Erythroblast (primary cell): ENCODE data around the gene CDK2AP2.

Source experiments
- GATA1 ChIP-seq: IDR thresholded peaks from 2 replicates; pipeline ENCODE4 v1.6.1; 2011; ENCODE audit warnings: low read depth, mild to moderate bottlenecking, control low read depth, low read length, moderate library complexity
- POLR2A ChIP-seq: IDR thresholded peaks from 2 replicates; pipeline ENCODE4 v1.6.1; 2011; ENCODE audit warnings: mild to moderate bottlenecking, low read length

GRCh38 chr11:67538823-67539505 lies 31.0 kb upstream of the CDK2AP2 start:
- TF ChIP-seq POLR2A (no peak), GATA1 (no peak)
